Ovary (tissue), 3 donors: ENCODE data around the gene SERPINF2.

ENCODE experiments used
- EP300 ChIP-seq: sonication (generic); formaldehyde crosslinking; IDR thresholded peaks from one replicate; pipeline ENCODE4 v1.6.1; 2017; ENCODE audit warnings: antibody characterized with exemption
- POLR2A ChIP-seq: fragments of 450-650 bp; IDR thresholded peaks from one replicate; pipeline ENCODE4 v1.6.1; 2017; ENCODE audit warnings: antibody characterized with exemption, mild to moderate bottlenecking, moderate library complexity
- TF ChIP-seq, protein P1 (sequence below), 3 donors: fragments of 450-650 bp in 2 of 3; fragments of 200-600 bp in 1 of 3; IDR thresholded peaks; one replicate each; pipeline versions ENCODE4 v1.5.1 to v1.8.0; 2016 to 2022; ENCODE audit warnings: antibody characterized with exemption in 3 of 3, mild to moderate bottlenecking in 1 of 3
- donor health status: DM: no; HTN: no; CAD: no.

DNA sequence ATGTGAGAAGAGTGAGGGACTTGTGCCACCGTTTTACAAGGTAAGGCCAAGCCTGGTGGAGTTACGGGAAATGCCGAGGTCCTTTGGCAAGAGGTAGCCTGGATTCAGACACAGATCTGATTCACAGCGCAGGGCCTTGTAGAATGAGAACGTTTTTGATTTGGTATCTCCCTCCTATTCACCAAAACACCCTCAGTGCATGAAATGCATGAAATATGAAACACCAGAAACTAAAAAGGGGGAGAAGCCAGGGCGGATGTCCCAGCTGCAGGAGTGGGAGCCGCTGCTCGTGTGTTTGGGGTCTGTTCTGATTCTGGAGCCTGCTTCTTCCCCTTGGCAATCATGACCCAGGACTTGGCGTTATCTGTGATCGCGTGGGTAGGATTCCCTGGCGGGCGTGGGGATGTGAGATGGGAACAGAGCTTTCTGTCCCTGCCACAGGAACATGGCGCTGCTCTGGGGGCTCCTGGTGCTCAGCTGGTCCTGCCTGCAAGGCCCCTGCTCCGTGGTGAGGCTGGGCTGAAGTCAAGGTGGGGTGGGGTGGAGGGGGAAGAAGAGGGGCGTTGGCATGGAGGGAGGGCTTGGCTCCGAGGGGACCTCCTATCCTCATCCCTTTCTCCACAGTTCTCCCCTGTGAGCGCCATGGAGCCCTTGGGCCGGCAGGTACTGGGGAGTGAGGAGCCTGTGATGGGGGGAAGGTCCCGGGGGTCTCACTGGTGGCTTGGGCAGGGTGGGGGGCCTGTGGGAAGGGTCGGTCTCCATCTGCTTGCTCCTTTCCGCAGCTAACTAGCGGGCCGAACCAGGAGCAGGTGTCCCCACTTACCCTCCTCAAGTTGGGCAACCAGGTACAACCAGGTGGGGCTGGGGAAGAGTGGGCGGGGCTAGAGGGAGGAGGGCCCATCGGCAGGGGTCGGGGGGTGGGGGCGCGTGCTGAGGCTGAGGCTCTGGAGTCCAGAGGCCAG lies 2.2 kb downstream of the SERPINF2 start:
- TF ChIP-seq, protein P1, sequence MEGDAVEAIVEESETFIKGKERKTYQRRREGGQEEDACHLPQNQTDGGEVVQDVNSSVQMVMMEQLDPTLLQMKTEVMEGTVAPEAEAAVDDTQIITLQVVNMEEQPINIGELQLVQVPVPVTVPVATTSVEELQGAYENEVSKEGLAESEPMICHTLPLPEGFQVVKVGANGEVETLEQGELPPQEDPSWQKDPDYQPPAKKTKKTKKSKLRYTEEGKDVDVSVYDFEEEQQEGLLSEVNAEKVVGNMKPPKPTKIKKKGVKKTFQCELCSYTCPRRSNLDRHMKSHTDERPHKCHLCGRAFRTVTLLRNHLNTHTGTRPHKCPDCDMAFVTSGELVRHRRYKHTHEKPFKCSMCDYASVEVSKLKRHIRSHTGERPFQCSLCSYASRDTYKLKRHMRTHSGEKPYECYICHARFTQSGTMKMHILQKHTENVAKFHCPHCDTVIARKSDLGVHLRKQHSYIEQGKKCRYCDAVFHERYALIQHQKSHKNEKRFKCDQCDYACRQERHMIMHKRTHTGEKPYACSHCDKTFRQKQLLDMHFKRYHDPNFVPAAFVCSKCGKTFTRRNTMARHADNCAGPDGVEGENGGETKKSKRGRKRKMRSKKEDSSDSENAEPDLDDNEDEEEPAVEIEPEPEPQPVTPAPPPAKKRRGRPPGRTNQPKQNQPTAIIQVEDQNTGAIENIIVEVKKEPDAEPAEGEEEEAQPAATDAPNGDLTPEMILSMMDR (IDR thresholded peaks at IDR 0.05), result no peak
- TF ChIP-seq POLR2A (no peak), EP300 (no peak)
